ENCODE results near the gene KIFC1. TPM values are rescaled to one million over a fixed set of nuclear protein-coding genes. Genes with fewer than 3 reads are reported as not detected.

KIFC1 gene
- total and polyA plus RNA-seq, 9 of the 15 experiments (the other 6 are each of a cell fraction or from before 2014, with no cell fraction given) = 1.3 to 95.2 (median 76.9) TPM

GRCh38 chr6:33418690-33419291, 27.2 kb downstream of the KIFC1 start (continued):
- TF ChIP-seq RNF219 (CRISPR knock-in tag; IDR thresholded peaks at IDR 0.05) (no peak), ZKSCAN8 (CRISPR knock-in tag; IDR thresholded peaks at IDR 0.05) (no peak), ZNF717 (CRISPR knock-in tag; IDR thresholded peaks at IDR 0.05) (no peak), ZNF695 (CRISPR knock-in tag; IDR thresholded peaks at IDR 0.05) (peak; percentile 85; the same call in 1 of the 2 replicates), ELF4 (CRISPR knock-in tag; IDR thresholded peaks at IDR 0.05) (no peak; the same call in 1 of the 2 replicates), ILF3 (IDR thresholded peaks at IDR 0.05; ENCODE audit: borderline replicate concordance) (no peak), ZNF589 (CRISPR knock-in tag; IDR thresholded peaks at IDR 0.05; ENCODE audit: low read depth) (peak; percentile 81; the same call in 1 of the 2 replicates), BMI1 (IDR thresholded peaks at IDR 0.05; ENCODE audit: low read length) (no peak), STAT5A (IDR thresholded peaks at IDR 0.05; ENCODE audit: borderline replicate concordance, low read length) (0 out of 2 replicates have a peak, but pooled peaks have one; percentile 2), USF1 (CRISPR knock-in tag; IDR thresholded peaks at IDR 0.05) (no peak), POLR3G (IDR thresholded peaks at IDR 0.05; ENCODE audit: extremely low read depth, insufficient read length, insufficient replicate concordance) (no peak), ZNF592 (IDR thresholded peaks at IDR 0.05) (peak; percentile 36; the same call in 1 of the 2 replicates)
- TF ChIP-seq, protein P1, sequence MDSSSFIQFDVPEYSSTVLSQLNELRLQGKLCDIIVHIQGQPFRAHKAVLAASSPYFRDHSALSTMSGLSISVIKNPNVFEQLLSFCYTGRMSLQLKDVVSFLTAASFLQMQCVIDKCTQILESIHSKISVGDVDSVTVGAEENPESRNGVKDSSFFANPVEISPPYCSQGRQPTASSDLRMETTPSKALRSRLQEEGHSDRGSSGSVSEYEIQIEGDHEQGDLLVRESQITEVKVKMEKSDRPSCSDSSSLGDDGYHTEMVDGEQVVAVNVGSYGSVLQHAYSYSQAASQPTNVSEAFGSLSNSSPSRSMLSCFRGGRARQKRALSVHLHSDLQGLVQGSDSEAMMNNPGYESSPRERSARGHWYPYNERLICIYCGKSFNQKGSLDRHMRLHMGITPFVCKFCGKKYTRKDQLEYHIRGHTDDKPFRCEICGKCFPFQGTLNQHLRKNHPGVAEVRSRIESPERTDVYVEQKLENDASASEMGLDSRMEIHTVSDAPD (CRISPR knock-in tag; IDR thresholded peaks at IDR 0.05) = 0 out of 2 replicates have a peak, but pooled peaks have one; percentile 30
- TF ChIP-seq, protein P2, sequence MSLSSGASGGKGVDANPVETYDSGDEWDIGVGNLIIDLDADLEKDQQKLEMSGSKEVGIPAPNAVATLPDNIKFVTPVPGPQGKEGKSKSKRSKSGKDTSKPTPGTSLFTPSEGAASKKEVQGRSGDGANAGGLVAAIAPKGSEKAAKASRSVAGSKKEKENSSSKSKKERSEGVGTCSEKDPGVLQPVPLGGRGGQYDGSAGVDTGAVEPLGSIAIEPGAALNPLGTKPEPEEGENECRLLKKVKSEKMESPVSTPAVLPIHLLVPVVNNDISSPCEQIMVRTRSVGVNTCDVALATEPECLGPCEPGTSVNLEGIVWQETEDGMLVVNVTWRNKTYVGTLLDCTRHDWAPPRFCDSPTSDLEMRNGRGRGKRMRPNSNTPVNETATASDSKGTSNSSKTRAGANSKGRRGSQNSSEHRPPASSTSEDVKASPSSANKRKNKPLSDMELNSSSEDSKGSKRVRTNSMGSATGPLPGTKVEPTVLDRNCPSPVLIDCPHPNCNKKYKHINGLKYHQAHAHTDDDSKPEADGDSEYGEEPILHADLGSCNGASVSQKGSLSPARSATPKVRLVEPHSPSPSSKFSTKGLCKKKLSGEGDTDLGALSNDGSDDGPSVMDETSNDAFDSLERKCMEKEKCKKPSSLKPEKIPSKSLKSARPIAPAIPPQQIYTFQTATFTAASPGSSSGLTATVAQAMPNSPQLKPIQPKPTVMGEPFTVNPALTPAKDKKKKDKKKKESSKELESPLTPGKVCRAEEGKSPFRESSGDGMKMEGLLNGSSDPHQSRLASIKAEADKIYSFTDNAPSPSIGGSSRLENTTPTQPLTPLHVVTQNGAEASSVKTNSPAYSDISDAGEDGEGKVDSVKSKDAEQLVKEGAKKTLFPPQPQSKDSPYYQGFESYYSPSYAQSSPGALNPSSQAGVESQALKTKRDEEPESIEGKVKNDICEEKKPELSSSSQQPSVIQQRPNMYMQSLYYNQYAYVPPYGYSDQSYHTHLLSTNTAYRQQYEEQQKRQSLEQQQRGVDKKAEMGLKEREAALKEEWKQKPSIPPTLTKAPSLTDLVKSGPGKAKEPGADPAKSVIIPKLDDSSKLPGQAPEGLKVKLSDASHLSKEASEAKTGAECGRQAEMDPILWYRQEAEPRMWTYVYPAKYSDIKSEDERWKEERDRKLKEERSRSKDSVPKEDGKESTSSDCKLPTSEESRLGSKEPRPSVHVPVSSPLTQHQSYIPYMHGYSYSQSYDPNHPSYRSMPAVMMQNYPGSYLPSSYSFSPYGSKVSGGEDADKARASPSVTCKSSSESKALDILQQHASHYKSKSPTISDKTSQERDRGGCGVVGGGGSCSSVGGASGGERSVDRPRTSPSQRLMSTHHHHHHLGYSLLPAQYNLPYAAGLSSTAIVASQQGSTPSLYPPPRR (CRISPR knock-in tag; IDR thresholded peaks at IDR 0.05; ENCODE audit: borderline replicate concordance) = no peak
